Muscle layer of colon (tissue), 2 donors: Measurements from ENCODE around the gene EVL.

ENCODE experiments used
- H3K27ac ChIP-seq: one replicate; pipeline ENCODE4 v1.7.0; 2013; ENCODE audit warnings: low read depth, mild to moderate bottlenecking, low read length, moderate library complexity
- H3K27me3 ChIP-seq, 2 donors: one replicate each; pipeline ENCODE4 v1.7.0; 2013; ENCODE audit warnings: low read length in 2 of 2, mild to moderate bottlenecking in 2 of 2; ENCODE audit not compliant: insufficient read depth in 2 of 2, control insufficient read depth in 1 of 2
- H3K36me3 ChIP-seq: one replicate; pipeline ENCODE4 v1.7.0; 2013; ENCODE audit warnings: mild to moderate bottlenecking, low read length; ENCODE audit not compliant: insufficient read depth
- H3K4me1 ChIP-seq: one replicate; pipeline ENCODE4 v1.7.0; 2013; ENCODE audit warnings: mild to moderate bottlenecking, low read length; ENCODE audit not compliant: insufficient read depth
- H3K4me3 ChIP-seq, 2 donors: one replicate each; pipeline ENCODE4 v1.7.0; 2013; ENCODE audit warnings: low read length in 2 of 2, low read depth in 1 of 2, mild to moderate bottlenecking in 1 of 2, moderate library complexity in 1 of 2
- H3K9ac ChIP-seq: one replicate; pipeline ENCODE4 v1.7.0; 2013; ENCODE audit warnings: low read length
- H3K9me3 ChIP-seq: one replicate; pipeline ENCODE4 v1.7.0; 2013; ENCODE audit warnings: mild to moderate bottlenecking, low read length
- donor health status: abdominal sarcoma.
- donor health status: Adenocarcinoma of cecum.

The EVL gene

GRCh38 chr14:100088226-100088625 lies 23.0 kb downstream of the EVL start:
- Histone ChIP-seq H3K4me1 (peaks cover 1% of the 10 kb centered on the region), H3K4me3 (no peak overlapping the region), H3K27ac (no peak overlapping the region), H3K27me3 (no peaks in the 10 kb centered on the region), H3K9ac (no peak overlapping the region), H3K36me3 (peaks cover 10% of the 10 kb centered on the region), H3K9me3 (no peaks in the 10 kb centered on the region)

- Histone ChIP-seq H3K36me3 (peaks cover 10% of the 10 kb centered on the region), H3K4me1 (no peaks in the 10 kb centered on the region), H3K27me3 (no peaks in the 10 kb centered on the region), H3K9ac (no peak overlapping the region), H3K4me3 (no peak overlapping the region), H3K27ac (no peak overlapping the region), H3K9me3 (no peaks in the 10 kb centered on the region)
Measured at GRCh38 chr14:100091386-100091785, 26.2 kb downstream of the EVL start.

- H3K4me3 ChIP-seq, result no peak overlapping the region
- H3K4me1 ChIP-seq, result no peaks in the 10 kb centered on the region
- H3K36me3 ChIP-seq, result peaks cover 8% of the 10 kb centered on the region
Measured at GRCh38 chr14:100092832-100093231, 27.6 kb downstream of the EVL start.

GRCh38 chr14:100093319-100093718 lies 28.1 kb downstream of the EVL start:
- H3K27me3 ChIP-seq, result no peaks in the 10 kb centered on the region
- H3K9me3 ChIP-seq, result no peaks in the 10 kb centered on the region
- H3K4me1 ChIP-seq, result no peaks in the 10 kb centered on the region

More at GRCh38 chr14:100092832-100093231, 27.6 kb downstream of the EVL start:
- Histone ChIP-seq H3K9ac (no peak overlapping the region), H3K9me3 (no peaks in the 10 kb centered on the region), H3K27me3 (no peaks in the 10 kb centered on the region), H3K27ac (no peak overlapping the region)

GRCh38 chr14:100096656-100097055 lies 31.4 kb downstream of the EVL start:
- H3K27ac ChIP-seq, result no peak overlapping the region
- no peak overlapping the region for H3K9ac ChIP-seq
- no peaks in the 10 kb centered on the region for H3K36me3 ChIP-seq
- H3K4me3 ChIP-seq, result no peak overlapping the region
- H3K4me1 ChIP-seq, result no peaks in the 10 kb centered on the region
- H3K27me3 ChIP-seq, result no peaks in the 10 kb centered on the region
- no peaks in the 10 kb centered on the region for H3K9me3 ChIP-seq

More at GRCh38 chr14:100093319-100093718, 28.1 kb downstream of the EVL start:
- peaks cover 3% of the 10 kb centered on the region for H3K36me3 ChIP-seq
- no peak overlapping the region for H3K9ac ChIP-seq
- H3K27ac ChIP-seq, result no peak overlapping the region
- H3K4me3 ChIP-seq, result no peak overlapping the region

GRCh38 chr14:100098171-100098570 lies 32.9 kb downstream of the EVL start:
- H3K4me1 ChIP-seq, result peaks cover 6% of the 10 kb centered on the region
- no peak overlapping the region for H3K27ac ChIP-seq
- no peaks in the 10 kb centered on the region for H3K27me3 ChIP-seq
- no peaks in the 10 kb centered on the region for H3K9me3 ChIP-seq
- H3K4me3 ChIP-seq, result no peak overlapping the region
- no peaks in the 10 kb centered on the region for H3K36me3 ChIP-seq
- no peak overlapping the region for H3K9ac ChIP-seq

GRCh38 chr14:100100032-100100703 lies 34.9 kb downstream of the EVL start:
- H3K36me3 ChIP-seq, result no peaks in the 10 kb centered on the region
- H3K27ac ChIP-seq, result no peak overlapping the region
- no peak overlapping the region for H3K9ac ChIP-seq
- H3K9me3 ChIP-seq, result no peaks in the 10 kb centered on the region
- H3K4me1 ChIP-seq, result peaks cover 26% of the 10 kb centered on the region
- H3K27me3 ChIP-seq, result no peaks in the 10 kb centered on the region
- H3K4me3 ChIP-seq, result no peak overlapping the region

- H3K27ac ChIP-seq, result no peak overlapping the region
- H3K36me3 ChIP-seq, result no peaks in the 10 kb centered on the region
- H3K27me3 ChIP-seq, result no peaks in the 10 kb centered on the region
- H3K4me1 ChIP-seq, result peaks cover 37% of the 10 kb centered on the region
- H3K4me3 ChIP-seq, result no peak overlapping the region
- H3K9ac ChIP-seq, result no peak overlapping the region
- H3K9me3 ChIP-seq, result no peaks in the 10 kb centered on the region
Measured at GRCh38 chr14:100102156-100102785, 37.0 kb downstream of the EVL start.

- Histone ChIP-seq H3K4me3 (no peak overlapping the region), H3K27me3 (no peaks in the 10 kb centered on the region), H3K36me3 (no peaks in the 10 kb centered on the region), H3K27ac (no peak overlapping the region), H3K9ac (no peak overlapping the region), H3K4me1 (peaks cover 44% of the 10 kb centered on the region), H3K9me3 (no peaks in the 10 kb centered on the region)
Measured at GRCh38 chr14:100103250-100104005, 38.2 kb downstream of the EVL start.

GRCh38 chr14:100104006-100104352 lies 38.8 kb downstream of the EVL start:
- H3K4me3 ChIP-seq, result no peak overlapping the region
- H3K27ac ChIP-seq, result peak overlapping the region; percentile 48

GRCh38 chr14:100104523-100105300 lies 39.5 kb downstream of the EVL start:
- Histone ChIP-seq H3K27me3 (no peaks in the 10 kb centered on the region), H3K9me3 (no peaks in the 10 kb centered on the region), H3K27ac (peak overlapping the region; percentile 48), H3K4me1 (peaks cover 49% of the 10 kb centered on the region), H3K4me3 (peak overlapping the region in 1 of 2 donors; percentile 2), H3K36me3 (no peaks in the 10 kb centered on the region), H3K9ac (no peak overlapping the region)

More at GRCh38 chr14:100104006-100104352, 38.8 kb downstream of the EVL start:
- no peaks in the 10 kb centered on the region for H3K9me3 ChIP-seq
- no peak overlapping the region for H3K9ac ChIP-seq
- H3K27me3 ChIP-seq, result no peaks in the 10 kb centered on the region
- peaks cover 49% of the 10 kb centered on the region for H3K4me1 ChIP-seq
- H3K36me3 ChIP-seq, result no peaks in the 10 kb centered on the region
